Karpas-422 (cell line): ENCODE results near the gene ANXA3. TPM values are rescaled to one million over a fixed set of nuclear protein-coding genes. Genes with fewer than 3 reads are reported as not detected.

Experiments
- DNase-seq: peaks from one replicate; pipeline ENCODE4 v3.0.0-alpha.2; 2015
- H2AFZ ChIP-seq: fragments of 200-600 bp; sonication (generic); 2 replicates; pipeline ENCODE4 v1.6.1; 2014; ENCODE audit warnings: antibody characterized with exemption, low read length, mixed read lengths
- H3K27ac ChIP-seq: fragments of 200-600 bp; sonication (generic); 2 replicates; pipeline ENCODE4 v1.5.1; 2014; ENCODE audit warnings: mild to moderate bottlenecking, low read length, moderate library complexity
- H3K27me3 ChIP-seq: fragments of 200-600 bp; sonication (generic); 2 replicates; pipeline ENCODE4 v1.6.1; 2014; ENCODE audit warnings: low read length, mixed read lengths
- H3K36me3 ChIP-seq: fragments of 200-600 bp; sonication (generic); 2 replicates; pipeline ENCODE4 v1.6.1; 2014; ENCODE audit warnings: low read length, mixed read lengths; ENCODE audit not compliant: insufficient read depth
- H3K4me1 ChIP-seq: fragments of 200-600 bp; sonication (generic); 2 replicates; pipeline ENCODE4 v1.6.1; 2014; ENCODE audit warnings: mild to moderate bottlenecking, low read length, mixed read lengths
- H3K4me2 ChIP-seq: fragments of 200-600 bp; sonication (generic); 2 replicates; pipeline ENCODE4 v1.6.1; 2014; ENCODE audit warnings: low read length, low read depth, mild to moderate bottlenecking; ENCODE audit not compliant: poor library complexity, severe bottlenecking
- H3K4me3 ChIP-seq: fragments of 200-600 bp; sonication (generic); 2 replicates; pipeline ENCODE4 v1.5.1; 2014; ENCODE audit warnings: mild to moderate bottlenecking, antibody characterized with exemption, low read length, mixed read lengths
- H3K79me2 ChIP-seq: fragments of 200-600 bp; sonication (generic); 2 replicates; pipeline ENCODE4 v1.6.1; 2014; ENCODE audit warnings: mild to moderate bottlenecking, low read length, mixed read lengths
- H3K9ac ChIP-seq: fragments of 200-600 bp; sonication (generic); 2 replicates; pipeline ENCODE4 v1.6.0; 2014; ENCODE audit warnings: low read length
- H3K9me2 ChIP-seq: fragments of 200-600 bp; sonication (generic), shearing (Covaris generic); replicated peaks from 2 replicates; pipeline ENCODE4 v1.6.0; 2014; ENCODE audit warnings: mild to moderate bottlenecking, low read length, moderate library complexity; ENCODE audit not compliant: insufficient read depth
- H3K9me3 ChIP-seq: fragments of 300-700, 200-600 bp; sonication (generic); 2 replicates; pipeline ENCODE4 v1.6.1; 2014; ENCODE audit warnings: low read length, mixed read lengths
- H4K20me1 ChIP-seq: fragments of 200-600 bp; sonication (generic); 2 replicates; pipeline ENCODE4 v1.6.1; 2014; ENCODE audit warnings: mild to moderate bottlenecking, antibody characterized with exemption, low read length, low read depth; ENCODE audit not compliant: insufficient read depth
- total RNA-seq: library from RNA; depleted of rRNA; stranded (reverse); fragments of >200 nt; shearing (Covaris generic); gene quantifications from 2 replicates; pipeline ENCODE4 v1.2.3, GENCODE V29; 2014; ENCODE audit warnings: low replicate concordance

The ANXA3 gene
- total RNA-seq, 1 experiment from 2014 or later = not detected

DNA sequence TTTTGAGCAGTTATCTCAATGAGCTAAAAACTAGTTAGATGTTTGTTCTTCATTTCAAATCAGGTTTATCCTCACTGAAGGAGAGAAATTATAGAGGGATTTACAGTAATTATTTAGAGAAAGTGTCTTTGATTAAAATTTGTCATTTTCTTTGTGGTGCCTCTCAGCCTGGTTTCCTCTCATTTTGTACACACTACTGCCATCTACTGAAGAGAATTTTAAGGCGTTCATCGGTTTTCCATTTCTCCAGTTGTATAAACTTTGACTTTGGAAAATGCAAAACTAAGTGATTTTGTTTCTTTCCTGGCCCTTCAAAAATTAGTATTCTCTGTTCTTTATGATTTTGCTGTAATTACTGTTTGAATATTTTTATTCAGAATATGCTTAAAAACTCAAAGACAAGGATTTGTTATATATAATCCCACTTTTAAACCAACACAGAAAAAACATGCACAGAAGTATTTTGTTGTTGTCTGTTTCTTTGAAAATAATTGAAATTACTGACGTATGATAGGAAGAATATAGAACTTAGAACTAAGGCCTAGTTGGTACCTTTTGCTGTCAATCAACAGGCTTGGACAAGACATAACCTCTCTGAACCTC lies 34.4 kb upstream of the ANXA3 start:
- H3K4me3 ChIP-seq = no peak overlapping the region
- H4K20me1 ChIP-seq = no peaks in the 10 kb centered on the region
- peak; percentile 41 for DNase-seq
- no peak overlapping the region for H3K27ac ChIP-seq
- no peaks in the 10 kb centered on the region for H3K9me2 ChIP-seq
- H3K9ac ChIP-seq = no peak overlapping the region
- no peaks in the 10 kb centered on the region for H3K27me3 ChIP-seq
- H3K36me3 ChIP-seq = no peaks in the 10 kb centered on the region
- H3K9me3 ChIP-seq = no peaks in the 10 kb centered on the region
- no peak overlapping the region for H3K4me2 ChIP-seq
- no peak overlapping the region for H2AFZ ChIP-seq
- no peaks in the 10 kb centered on the region for H3K79me2 ChIP-seq
- no peaks in the 10 kb centered on the region for H3K4me1 ChIP-seq

DNA sequence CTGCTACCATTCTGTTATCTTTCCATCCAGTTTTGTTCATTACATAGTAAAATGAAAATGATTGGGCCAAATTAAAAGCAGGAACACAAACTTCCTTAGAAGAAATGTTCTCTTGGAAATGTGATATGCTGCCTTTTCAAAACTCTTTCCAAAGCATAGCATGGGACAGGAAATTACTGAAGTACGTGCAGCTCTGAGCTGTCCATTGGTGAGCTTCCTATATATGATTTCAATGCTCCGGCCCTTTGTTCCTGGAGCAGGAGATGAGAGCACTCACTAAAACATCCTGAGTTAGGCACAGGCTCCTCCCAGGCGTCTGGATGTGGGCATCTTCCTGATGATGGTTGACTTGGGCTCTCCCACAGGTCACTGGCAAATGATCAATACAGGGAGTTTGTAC lies 33.0 kb upstream of the ANXA3 start:
- no peak overlapping the region for H3K4me3 ChIP-seq
- no peak for DNase-seq
- no peaks in the 10 kb centered on the region for H3K27me3 ChIP-seq
- no peak overlapping the region for H3K9ac ChIP-seq
- no peak overlapping the region for H2AFZ ChIP-seq
- H3K4me1 ChIP-seq = no peaks in the 10 kb centered on the region
- no peaks in the 10 kb centered on the region for H3K79me2 ChIP-seq
- no peaks in the 10 kb centered on the region for H4K20me1 ChIP-seq
- no peaks in the 10 kb centered on the region for H3K9me2 ChIP-seq
- H3K9me3 ChIP-seq = no peaks in the 10 kb centered on the region
- H3K36me3 ChIP-seq = no peaks in the 10 kb centered on the region
- no peak overlapping the region for H3K27ac ChIP-seq
- no peak overlapping the region for H3K4me2 ChIP-seq

DNA sequence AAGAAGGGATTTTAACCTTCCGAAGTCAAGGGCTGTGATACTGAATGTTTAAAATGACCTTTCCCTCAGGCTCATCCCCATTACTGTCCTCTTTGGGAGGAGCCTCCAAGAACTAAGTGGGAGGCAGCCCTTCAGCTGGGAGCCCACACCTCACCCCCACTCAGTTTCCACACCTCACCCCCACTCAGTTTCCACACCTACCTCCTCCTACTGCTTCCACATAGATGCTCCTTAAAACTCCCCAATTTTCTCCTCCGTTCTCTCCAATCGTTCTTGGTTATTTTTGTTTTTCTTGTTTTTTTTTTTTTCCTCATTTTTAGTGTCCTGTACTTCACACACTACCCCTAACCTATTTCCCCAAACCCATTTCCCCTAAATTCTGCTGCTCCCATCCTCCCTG lies 31.6 kb upstream of the ANXA3 start:
- H3K9ac ChIP-seq = no peak overlapping the region
- H2AFZ ChIP-seq = no peak overlapping the region

DNA sequence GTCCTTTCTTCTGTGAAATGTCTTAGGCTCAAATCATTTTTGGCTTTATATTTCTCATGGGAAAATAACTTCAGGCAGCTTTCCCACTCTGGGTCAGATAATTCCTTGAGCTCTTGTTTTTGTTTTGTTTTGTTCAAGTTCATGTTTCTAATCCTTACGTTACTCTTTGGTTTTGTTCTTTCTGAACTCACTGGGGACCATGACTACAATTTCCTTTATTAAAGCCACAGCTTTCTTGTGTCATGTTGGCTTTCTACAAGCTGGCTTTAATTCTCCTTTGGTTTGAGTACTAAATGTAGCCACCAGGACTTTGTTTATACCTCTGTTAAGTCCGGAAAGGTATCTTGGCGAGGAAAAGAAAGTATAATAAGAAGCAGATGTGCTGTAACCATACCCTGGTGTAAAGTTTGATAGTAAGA lies 30.8 kb upstream of the ANXA3 start:
- H3K4me2 ChIP-seq = no peak overlapping the region
- no peaks in the 10 kb centered on the region for H3K27me3 ChIP-seq
- H3K9me2 ChIP-seq = no peaks in the 10 kb centered on the region
- no peak overlapping the region for H2AFZ ChIP-seq
- no peak overlapping the region for H3K9ac ChIP-seq
- no peaks in the 10 kb centered on the region for H3K36me3 ChIP-seq
- no peak overlapping the region for H3K27ac ChIP-seq
- no peaks in the 10 kb centered on the region for H3K79me2 ChIP-seq
- no peak overlapping the region for H3K4me3 ChIP-seq
- H4K20me1 ChIP-seq = no peaks in the 10 kb centered on the region
- H3K9me3 ChIP-seq = no peaks in the 10 kb centered on the region
- no peak for DNase-seq
- no peaks in the 10 kb centered on the region for H3K4me1 ChIP-seq

More for the DNA sequence above, 31.6 kb upstream of the ANXA3 start:
- H3K36me3 ChIP-seq = no peaks in the 10 kb centered on the region
- H3K4me3 ChIP-seq = no peak overlapping the region
- H3K27me3 ChIP-seq = no peaks in the 10 kb centered on the region
- H4K20me1 ChIP-seq = no peaks in the 10 kb centered on the region
- H3K4me2 ChIP-seq = no peak overlapping the region
- DNase-seq = no peak
- no peaks in the 10 kb centered on the region for H3K79me2 ChIP-seq
- H3K9me2 ChIP-seq = no peaks in the 10 kb centered on the region
- no peaks in the 10 kb centered on the region for H3K9me3 ChIP-seq
- no peak overlapping the region for H3K27ac ChIP-seq
- H3K4me1 ChIP-seq = no peaks in the 10 kb centered on the region

DNA sequence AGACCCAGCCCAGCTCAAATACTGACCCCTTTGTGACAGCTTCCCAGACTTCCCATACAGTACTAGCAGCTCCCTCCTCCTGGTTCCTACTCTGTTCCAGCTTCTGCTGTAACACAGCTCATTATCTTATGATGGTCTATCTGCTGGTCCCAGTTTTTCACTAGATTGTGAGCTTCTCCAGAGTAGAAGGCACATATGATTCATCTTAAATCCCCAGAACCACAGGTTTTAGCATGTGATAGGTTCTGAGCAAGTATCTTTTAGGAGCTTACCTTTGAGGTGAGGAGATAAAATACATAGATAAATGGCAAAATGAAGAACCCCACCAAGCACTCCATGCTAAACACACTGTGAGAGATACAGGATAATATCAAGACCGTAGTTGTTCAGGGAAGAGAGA lies 27.6 kb upstream of the ANXA3 start:
- DNase-seq = no peak
- Histone ChIP-seq H3K79me2 (no peaks in the 10 kb centered on the region), H3K9me3 (no peaks in the 10 kb centered on the region), H3K27me3 (no peaks in the 10 kb centered on the region), H3K9me2 (no peaks in the 10 kb centered on the region), H3K4me2 (no peak overlapping the region), H3K4me3 (no peak overlapping the region), H3K27ac (no peak overlapping the region), H4K20me1 (no peaks in the 10 kb centered on the region), H3K4me1 (no peaks in the 10 kb centered on the region), H3K36me3 (no peaks in the 10 kb centered on the region), H2AFZ (no peak overlapping the region), H3K9ac (no peak overlapping the region)

DNA sequence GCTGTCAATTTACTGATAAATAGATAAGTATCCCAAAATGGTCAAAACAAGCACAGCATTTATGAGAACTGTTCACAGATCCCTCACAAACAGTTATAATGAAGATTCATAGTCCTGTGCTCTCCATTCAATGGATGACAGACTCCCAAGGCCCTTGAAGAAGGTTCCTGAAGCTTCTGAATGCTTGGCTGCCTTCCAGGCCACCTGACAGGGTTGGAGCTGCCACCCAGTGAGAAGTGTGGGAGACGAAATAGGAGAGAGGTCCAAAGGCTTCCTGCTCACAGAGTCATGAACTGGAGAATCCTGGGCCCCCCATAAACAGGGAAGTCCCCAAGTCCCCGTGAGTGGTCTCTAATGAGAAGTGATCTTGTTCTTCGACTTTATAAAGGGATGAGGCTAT lies 26.0 kb upstream of the ANXA3 start:
- H3K9ac ChIP-seq = no peak overlapping the region
- no peaks in the 10 kb centered on the region for H3K4me1 ChIP-seq
- H3K79me2 ChIP-seq = no peaks in the 10 kb centered on the region
- no peaks in the 10 kb centered on the region for H4K20me1 ChIP-seq
- no peak overlapping the region for H2AFZ ChIP-seq
- no peak overlapping the region for H3K4me3 ChIP-seq
- no peaks in the 10 kb centered on the region for H3K9me3 ChIP-seq
- no peaks in the 10 kb centered on the region for H3K27me3 ChIP-seq
- H3K9me2 ChIP-seq = no peaks in the 10 kb centered on the region
- H3K27ac ChIP-seq = no peak overlapping the region
- DNase-seq = no peak
- no peak overlapping the region for H3K4me2 ChIP-seq
- no peaks in the 10 kb centered on the region for H3K36me3 ChIP-seq

DNA sequence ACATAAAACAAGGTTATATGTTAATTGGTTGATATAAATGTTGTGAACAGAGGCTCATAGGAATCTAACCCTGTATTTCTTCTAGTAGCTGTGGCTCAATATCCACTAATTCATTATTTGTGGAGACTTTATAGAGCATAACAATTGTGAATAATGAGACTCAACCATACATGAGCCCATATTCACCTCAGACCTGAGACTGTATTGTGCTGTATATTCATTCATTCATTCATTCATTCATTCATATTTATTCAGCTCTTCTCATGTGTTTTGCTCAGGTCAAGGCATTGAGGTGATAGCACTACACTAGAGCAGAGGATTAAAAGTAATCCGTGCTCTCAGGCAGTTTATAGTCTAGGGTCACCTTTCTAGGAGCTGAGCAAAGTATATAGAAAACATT lies 24.5 kb upstream of the ANXA3 start:
- Histone ChIP-seq H3K79me2 (no peaks in the 10 kb centered on the region), H3K36me3 (no peaks in the 10 kb centered on the region), H4K20me1 (no peaks in the 10 kb centered on the region), H3K4me3 (no peak overlapping the region), H2AFZ (no peak overlapping the region), H3K4me1 (no peaks in the 10 kb centered on the region), H3K27me3 (no peaks in the 10 kb centered on the region), H3K27ac (no peak overlapping the region), H3K9ac (no peak overlapping the region), H3K9me3 (no peaks in the 10 kb centered on the region), H3K9me2 (no peaks in the 10 kb centered on the region), H3K4me2 (no peak overlapping the region)
- DNase-seq = no peak

DNA sequence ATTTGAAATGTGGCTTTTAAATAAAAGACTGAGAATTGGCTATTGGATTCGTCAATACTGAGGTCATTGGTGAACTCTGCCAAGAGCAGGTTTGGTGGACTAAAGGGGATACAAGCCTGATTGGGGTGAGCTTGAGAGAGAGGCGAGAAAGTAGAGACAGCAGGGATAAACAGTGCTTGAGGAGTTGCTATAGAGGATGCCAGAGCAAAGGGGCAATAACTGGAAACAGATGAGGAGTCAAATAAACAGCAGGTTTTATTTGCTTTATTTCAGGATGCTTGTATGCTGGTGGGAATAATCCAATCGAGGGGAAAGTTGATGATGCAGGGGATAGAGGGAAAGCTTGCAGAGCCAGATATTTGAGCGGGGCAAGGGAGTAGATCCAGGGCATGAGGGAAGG lies 24.0 kb upstream of the ANXA3 start:
- Histone ChIP-seq H3K9me2 (no peaks in the 10 kb centered on the region), H3K4me1 (no peaks in the 10 kb centered on the region), H3K4me3 (no peak overlapping the region), H3K9ac (no peak overlapping the region), H4K20me1 (no peaks in the 10 kb centered on the region), H3K27me3 (no peaks in the 10 kb centered on the region), H3K27ac (no peak overlapping the region), H3K4me2 (no peak overlapping the region), H3K79me2 (no peaks in the 10 kb centered on the region), H2AFZ (no peak overlapping the region), H3K36me3 (no peaks in the 10 kb centered on the region), H3K9me3 (no peaks in the 10 kb centered on the region)
- DNase-seq = no peak

DNA sequence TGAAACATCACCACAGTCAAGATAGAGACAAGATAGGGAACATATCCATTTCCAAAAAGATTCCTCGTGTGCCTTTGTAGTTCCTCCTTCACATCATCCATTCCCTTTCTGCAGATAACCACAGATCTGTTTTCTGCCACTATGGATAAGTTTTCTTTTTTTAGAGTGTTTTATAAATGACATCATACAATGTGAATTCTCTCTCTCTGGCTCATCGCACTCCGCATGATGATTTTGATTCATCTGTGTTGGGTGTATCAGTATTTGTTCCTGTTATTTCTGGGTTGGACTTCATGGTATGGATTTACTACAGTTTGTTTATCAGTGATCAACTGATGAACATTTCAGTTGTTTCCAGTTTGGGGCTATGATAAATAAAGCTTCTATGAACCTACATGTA lies 23.2 kb upstream of the ANXA3 start:
- H3K4me2 ChIP-seq = no peak overlapping the region
- no peaks in the 10 kb centered on the region for H3K36me3 ChIP-seq
- H2AFZ ChIP-seq = no peak overlapping the region
- H3K79me2 ChIP-seq = no peaks in the 10 kb centered on the region
- no peaks in the 10 kb centered on the region for H3K9me3 ChIP-seq
- H3K27me3 ChIP-seq = no peaks in the 10 kb centered on the region
- no peak overlapping the region for H3K27ac ChIP-seq
- H3K9me2 ChIP-seq = no peaks in the 10 kb centered on the region
- DNase-seq = no peak
- no peak overlapping the region for H3K4me3 ChIP-seq
- H3K4me1 ChIP-seq = no peaks in the 10 kb centered on the region
- no peaks in the 10 kb centered on the region for H4K20me1 ChIP-seq
- H3K9ac ChIP-seq = no peak overlapping the region
